HCT116 (cell line): ENCODE results near the gene SSNA1. TPM values are rescaled to one million over a fixed set of nuclear protein-coding genes. Genes with fewer than 3 reads are reported as not detected.

Experiments used
- ATAC-seq: fragments of 200-7000 bp; cut with Tn5 transposase; 2 replicates; pipeline ENCODE4 v1.9.1; 2020; ENCODE audit warnings: mild to moderate bottlenecking, moderate library complexity
- BruUV-seq: library from RNA; stranded (reverse); fragments of 400-500 nt; replicated peaks from 2 replicates; lab custom pipeline; 2021; lab: Mats Ljungman, UMichigan
- CTCF ChIA-PET: fragments of 300-600 bp; sonication (Branson Sonifier 250); formaldehyde crosslinking; loops from one replicate; lab custom pipeline; 2021; ENCODE audit warnings: antibody characterized with exemption; lab: Charles Lee
- POLR2A ChIA-PET: fragments of 300-600, 350-600 bp; sonication (Branson Sonifier 250); formaldehyde crosslinking; loops from one replicate; lab custom pipeline; 2021; ENCODE audit warnings: antibody characterized with exemption; lab: Charles Lee
- RAD21 ChIA-PET, 2 experiments: fragments of 300-600 bp; sonication (Branson Sonifier 250); formaldehyde crosslinking; loops; one replicate each; lab custom pipeline; 2023; ENCODE audit warnings: low total read pairs in 2 of 2; ENCODE audit not compliant: uncharacterized antibody in 2 of 2, unreplicated experiment in 2 of 2, low non-redundant PET in 1 of 2; lab: Charles Lee
- DNase-seq: peaks from one replicate; pipeline ENCODE4 v3.0.0-alpha.2; 2010; ENCODE audit warnings: low read depth, low spot score
- H2AFZ ChIP-seq: fragments of 200-600 bp; shearing (Covaris generic), sonication (generic); 2 replicates; pipeline ENCODE4 v1.6.1; 2017; ENCODE audit warnings: low read depth, mixed run types, mixed read lengths, antibody characterized with exemption, low read length; ENCODE audit not compliant: poor library complexity, severe bottlenecking
- H3K27ac ChIP-seq: 2 replicates; pipeline ENCODE4 v1.5.1; 2012; ENCODE audit warnings: low read depth, low read length
- H3K27me3 ChIP-seq: fragments of 200-600 bp; sonication (generic); 2 replicates; pipeline ENCODE4 v1.6.1; 2016; ENCODE audit warnings: mixed run types, low read length, mixed read lengths; ENCODE audit not compliant: insufficient read depth
- H3K36me3 ChIP-seq, 2 experiments: fragments of 200-500 bp in 1 of 2; fragments of 200-600 bp in 1 of 2; sonication (Bioruptor generic) in 1 of 2; sonication (generic) in 1 of 2; 2 replicates each; pipeline versions ENCODE4 v1.5.1 to v1.6.1; 2014 to 2016; ENCODE audit warnings: low read length in 2 of 2, inconsistent platforms in 1 of 2, mixed read lengths in 1 of 2, mixed run types in 1 of 2; ENCODE audit not compliant: insufficient read depth in 2 of 2, control insufficient read depth in 1 of 2
- H3K4me1 ChIP-seq, 2 experiments: fragments of 200-600 bp in 1 of 2; sonication (generic) in 1 of 2; 2 replicates each; pipeline versions ENCODE4 v1.5.1 to v1.6.1; 2012 to 2017; ENCODE audit warnings: low read length in 2 of 2, inconsistent platforms in 1 of 2, mild to moderate bottlenecking in 1 of 2, mixed read lengths in 1 of 2, mixed run types in 1 of 2, moderate library complexity in 1 of 2; ENCODE audit not compliant: insufficient read depth in 2 of 2, control insufficient read depth in 1 of 2
- H3K4me2 ChIP-seq: fragments of 200-600 bp; sonication (generic); 2 replicates; pipeline ENCODE4 v1.6.1; 2017; ENCODE audit warnings: mixed run types, low read length, mixed read lengths
- H3K4me3 ChIP-seq, 2 experiments: fragments of 200-600 bp in 1 of 2; sonication (generic) in 1 of 2; replicated peaks in 1 of 2; 2 replicates each; pipeline ENCODE4 v1.5.1; 2011 to 2016; ENCODE audit warnings: low read length in 2 of 2, control low read depth in 1 of 2, low read depth in 1 of 2, mild to moderate bottlenecking in 1 of 2, mixed read lengths in 1 of 2, mixed run types in 1 of 2
- H3K79me2 ChIP-seq: fragments of 200-600 bp; sonication (generic); 2 replicates; pipeline ENCODE4 v1.6.1; 2017; ENCODE audit warnings: mild to moderate bottlenecking, mixed run types, low read length, moderate library complexity, mixed read lengths; ENCODE audit not compliant: insufficient read depth
- H3K9ac ChIP-seq: fragments of 200-600 bp; sonication (generic); 2 replicates; pipeline ENCODE4 v1.6.1; 2016; ENCODE audit warnings: low read length, mixed read lengths
- H3K9me2 ChIP-seq: fragments of 200-600 bp; sonication (generic), shearing (Covaris generic); 2 replicates; pipeline ENCODE4 v1.6.1; 2017; ENCODE audit warnings: mixed run types, mild to moderate bottlenecking, moderate library complexity; ENCODE audit not compliant: insufficient read depth
- H3K9me3 ChIP-seq, 2 experiments: fragments of 200-500 bp in 1 of 2; fragments of 200-600 bp in 1 of 2; sonication (Bioruptor generic) in 1 of 2; sonication (generic) in 1 of 2; 2 replicates each; pipeline ENCODE4 v1.6.1; 2014 to 2017; ENCODE audit warnings: low read length in 2 of 2, mixed read lengths in 2 of 2, inconsistent platforms in 1 of 2, low read depth in 1 of 2, mild to moderate bottlenecking in 1 of 2, mixed run types in 1 of 2, moderate library complexity in 1 of 2; ENCODE audit not compliant: control insufficient read depth in 1 of 2, insufficient read depth in 1 of 2
- H4K20me1 ChIP-seq: fragments of 200-600 bp; sonication (generic), shearing (Covaris generic); 2 replicates; pipeline ENCODE4 v1.6.1; 2017; ENCODE audit warnings: mixed run types, mild to moderate bottlenecking, moderate library complexity; ENCODE audit not compliant: insufficient read depth
- ATF3 ChIP-seq: IDR thresholded peaks from 2 replicates; pipeline ENCODE4 v1.6.1; 2012
- CTCF ChIP-seq, 3 experiments: fragments of 200-600 bp in 1 of 3; sonication (generic) in 1 of 3; IDR thresholded peaks in 2 of 3; conservative IDR thresholded peaks in 1 of 3; 2 replicates each; pipeline ENCODE4 v1.5.1; 2012 to 2017; ENCODE audit warnings: low read depth in 2 of 3, low read length in 2 of 3, antibody characterized with exemption in 1 of 3, borderline replicate concordance in 1 of 3, control low read depth in 1 of 3, mild to moderate bottlenecking in 1 of 3, mixed read lengths in 1 of 3, mixed run types in 1 of 3, moderate library complexity in 1 of 3; ENCODE audit not compliant: insufficient read depth in 1 of 3
- EGR1 ChIP-seq: IDR thresholded peaks from 2 replicates; pipeline ENCODE4 v1.6.1; 2012; ENCODE audit warnings: low read depth
- EZH2 ChIP-seq: fragments of 200-600 bp; sonication (generic); IDR thresholded peaks from 2 replicates; pipeline ENCODE4 v1.6.1; 2017; ENCODE audit warnings: antibody characterized with exemption, mixed run types
- EZH2phosphoT487 ChIP-seq: fragments of 200-600 bp; IDR thresholded peaks from 2 replicates; pipeline ENCODE4 v1.6.1; 2018; ENCODE audit warnings: antibody characterized with exemption, borderline replicate concordance
- JUND ChIP-seq: IDR thresholded peaks from 2 replicates; pipeline ENCODE4 v1.6.1; 2012
- SP1 ChIP-seq: IDR thresholded peaks from 2 replicates; pipeline ENCODE4 v1.6.1; 2012; ENCODE audit warnings: low read depth
- intact Hi-C: fragments of 100-400 bp; cut with micrococcal nuclease; formaldehyde crosslinking; loops from 2 replicates; pipeline ENCODE4 v1.10.0; 2022
- total RNA-seq: library from RNA; stranded (reverse); gene quantifications from one replicate; pipeline ENCODE4 v1.2.1, GENCODE V29; 2021; ENCODE audit not compliant: unreplicated experiment

SSNA1 gene
- total RNA-seq, 1 experiment from 2014 or later = 84.7 TPM

- POLR2A ChIA-PET = no interaction called here
- BruUV-seq = no TSS peak
Observed at GRCh38 chr9:137138722-137139467, 49.6 kb upstream of the SSNA1 start, which contains the start of gene GRIN1. TSS of gene GRIN1 (plus strand) at chr9:137139154. CDS start at chr9:137139487, 333 bp downstream.

More at GRCh38 chr9:137138722-137139467, 49.6 kb upstream of the SSNA1 start, which contains the start of gene GRIN1:
- H3K4me3 ChIP-seq = no peak within 1 kb of the TSS
- DNase-seq (no peak), ATAC-seq (no peak)
- intact Hi-C loops = no loop called here
- no peak within 1 kb of the TSS for H3K4me2 ChIP-seq
- ChIA-PET CTCF (no interaction called here), RAD21 (no interaction called here)
- H2AFZ ChIP-seq = no peak within 1 kb of the TSS
- H3K9me2 ChIP-seq = no peaks in the 10 kb centered on the region
- H3K27me3 ChIP-seq = no peaks in the 10 kb centered on the region
- no peaks in the 10 kb centered on the region for H4K20me1 ChIP-seq
- peaks cover 12 to 18% of the 10 kb centered on the region in 2 experiments for H3K4me1 ChIP-seq
- no peak within 1 kb of the TSS for H3K27ac ChIP-seq
- no peak within 1 kb of the TSS for H3K9ac ChIP-seq
- no peaks in the 10 kb centered on the region for H3K9me3 ChIP-seq
- TF ChIP-seq JUND (no peak), CTCF (IDR thresholded peaks at IDR 0.05 in 2 of 3, conservative IDR thresholded peaks at IDR 0.05 in 1 of 3; ENCODE audit: borderline replicate concordance in 1 of 3, insufficient read depth in 1 of 3, low read depth in 2 of 3, low read length in 2 of 3) (no peak), ATF3 (no peak), SP1 (no peak), EZH2phosphoT487 (no peak), EZH2 (no peak), EGR1 (no peak)
- no peaks in the 10 kb centered on the region for H3K36me3 ChIP-seq
- no peaks in the 10 kb centered on the region for H3K79me2 ChIP-seq
